GM21529 (cell line): Measurements from ENCODE around the gene COL13A1.

Experiments used
- ATAC-seq: cut with Tn5 transposase; IDR thresholded peaks from one replicate; pipeline ENCODE4 v1.9.1; 2021; ENCODE audit not compliant: unreplicated experiment

The COL13A1 gene

DNA sequence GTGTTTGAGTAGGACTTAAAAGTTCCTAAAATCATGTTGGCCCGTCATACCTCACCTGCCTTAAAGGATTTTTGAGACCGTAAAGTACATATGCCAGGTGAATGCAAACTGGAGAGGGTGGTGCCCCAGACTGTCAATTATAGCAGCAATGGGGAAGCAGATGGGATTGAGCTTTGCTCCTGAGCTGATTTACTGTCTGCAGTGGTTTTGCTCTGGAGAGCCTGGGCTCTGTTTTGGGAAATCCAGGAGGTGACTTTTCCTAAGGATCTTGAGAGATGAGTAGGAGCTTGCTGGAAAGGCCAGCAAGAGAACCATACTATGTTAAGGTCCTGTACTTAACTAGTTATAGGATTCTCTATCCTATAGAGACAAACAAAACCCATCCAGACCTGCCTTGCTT, 43.0 kb downstream of the COL13A1 start:
- no peak for ATAC-seq

DNA sequence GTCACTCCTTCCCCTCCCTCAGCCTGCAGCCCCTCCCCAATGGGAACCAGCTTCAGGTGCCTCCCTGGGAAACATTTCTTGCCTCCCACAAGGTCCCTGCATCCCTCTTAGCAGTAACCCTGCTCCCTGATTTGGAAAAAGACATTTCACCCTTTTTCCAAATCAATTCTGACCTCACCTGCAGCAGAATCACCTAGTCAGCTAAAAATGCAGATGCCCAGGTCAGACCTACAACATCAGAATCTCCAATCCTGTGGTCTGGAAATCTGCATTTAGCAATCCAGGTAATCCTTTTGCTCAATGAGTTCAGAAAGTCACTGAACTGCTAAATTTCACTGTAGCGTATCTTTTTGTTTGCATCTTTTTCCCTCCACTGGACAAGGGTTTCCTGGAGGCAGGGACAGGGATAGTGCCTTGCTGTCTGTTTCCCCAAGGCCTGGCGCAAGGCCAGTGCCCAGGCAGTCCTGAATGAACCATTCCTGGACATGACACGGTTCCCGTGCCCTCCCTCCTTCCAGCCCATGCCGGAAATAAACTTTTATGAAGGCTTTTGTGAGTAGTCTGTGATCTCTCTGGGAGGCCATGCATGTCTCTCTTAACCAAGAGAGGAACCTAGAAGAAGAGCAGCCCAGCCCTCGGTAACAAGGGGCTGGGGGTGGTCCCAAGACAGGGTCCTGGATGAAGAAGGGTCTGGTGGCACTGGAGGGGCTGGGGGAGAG, 44.0 kb downstream of the COL13A1 start:
- no peak for ATAC-seq

- ATAC-seq: no peak
Observed at GRCh38 chr10:69846293-69846921, 44.7 kb downstream of the COL13A1 start.

- ATAC-seq: no peak
Observed at GRCh38 chr10:69847458-69847857, 45.8 kb downstream of the COL13A1 start.

DNA sequence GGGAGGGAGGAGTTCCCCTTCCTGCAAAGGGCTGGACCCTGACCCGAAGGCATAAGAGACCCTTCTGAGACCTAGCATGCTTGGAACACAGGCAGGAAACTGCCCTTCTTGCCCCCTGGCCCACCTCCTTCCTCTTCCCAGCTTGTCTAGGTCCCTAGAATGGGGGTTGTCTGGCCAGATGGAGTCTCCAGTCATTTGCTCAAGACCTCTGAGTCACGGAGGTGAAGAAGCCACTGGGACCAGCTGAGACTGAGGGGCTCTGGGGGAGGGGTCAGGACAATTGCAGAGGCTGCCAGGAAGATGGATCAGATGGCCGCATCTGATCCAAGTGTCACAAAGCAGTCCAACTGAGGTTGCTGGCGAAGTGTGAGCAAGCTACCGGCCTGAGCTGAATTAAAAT, 46.2 kb downstream of the COL13A1 start:
- no peak for ATAC-seq

DNA sequence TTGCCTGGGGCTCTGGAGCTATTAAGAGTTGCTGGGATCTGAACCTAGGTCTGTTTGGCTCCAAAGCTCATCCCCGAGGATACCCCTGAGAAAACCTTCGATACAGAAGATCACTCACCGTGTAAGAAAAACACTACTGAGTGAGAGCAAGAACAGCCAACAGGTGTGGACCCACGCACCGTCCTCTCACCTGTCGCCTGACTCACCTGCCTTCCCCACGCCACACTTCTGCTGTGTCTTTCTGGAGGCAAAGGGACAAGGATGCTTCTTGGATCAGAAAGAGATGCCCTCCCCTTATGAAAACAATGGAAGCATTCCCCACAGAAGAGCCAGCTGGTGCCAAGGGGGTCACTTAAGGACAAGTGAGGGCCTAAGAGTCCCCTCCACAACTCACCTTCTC, 46.7 kb downstream of the COL13A1 start:
- no peak for ATAC-seq

DNA sequence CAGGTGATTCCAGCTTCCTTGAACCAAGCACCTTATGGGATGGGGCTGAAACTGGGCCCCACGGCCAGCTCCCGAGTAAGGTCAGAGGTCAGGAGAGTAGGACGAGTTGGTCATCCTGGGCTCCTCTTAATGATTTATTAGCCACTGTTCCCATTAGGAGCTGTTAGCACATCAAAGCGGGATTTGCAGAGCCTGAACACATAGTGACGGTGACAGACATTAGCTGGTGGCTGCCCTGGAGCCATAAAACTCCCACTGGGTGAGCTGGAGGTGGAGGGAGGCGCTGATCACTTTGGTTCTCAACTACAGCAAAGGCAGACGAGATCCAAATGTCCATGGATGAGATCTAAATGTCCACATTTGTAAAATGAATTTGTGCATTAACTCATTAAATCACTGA, 48.1 kb downstream of the COL13A1 start:
- ATAC-seq: no peak

DNA sequence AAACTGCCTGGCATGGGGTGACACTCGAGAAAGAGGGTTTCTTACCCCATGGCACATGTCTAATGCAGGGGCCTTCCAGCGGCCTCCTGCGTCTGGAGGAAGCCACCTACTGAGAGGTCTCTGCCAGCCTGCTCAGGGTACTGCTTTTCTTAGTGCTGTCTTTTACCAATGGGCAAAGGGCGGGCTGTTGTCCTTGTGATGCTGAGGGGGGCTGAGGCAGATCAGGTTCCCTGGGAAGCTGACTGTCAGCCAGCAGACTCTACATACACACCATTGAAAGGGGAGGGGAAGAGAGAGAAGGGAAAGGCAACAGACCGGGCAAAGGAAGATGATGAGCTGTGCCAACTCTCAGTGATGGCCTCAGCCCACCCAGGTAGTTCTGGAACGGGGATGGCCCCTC, 48.7 kb downstream of the COL13A1 start:
- no peak for ATAC-seq

DNA sequence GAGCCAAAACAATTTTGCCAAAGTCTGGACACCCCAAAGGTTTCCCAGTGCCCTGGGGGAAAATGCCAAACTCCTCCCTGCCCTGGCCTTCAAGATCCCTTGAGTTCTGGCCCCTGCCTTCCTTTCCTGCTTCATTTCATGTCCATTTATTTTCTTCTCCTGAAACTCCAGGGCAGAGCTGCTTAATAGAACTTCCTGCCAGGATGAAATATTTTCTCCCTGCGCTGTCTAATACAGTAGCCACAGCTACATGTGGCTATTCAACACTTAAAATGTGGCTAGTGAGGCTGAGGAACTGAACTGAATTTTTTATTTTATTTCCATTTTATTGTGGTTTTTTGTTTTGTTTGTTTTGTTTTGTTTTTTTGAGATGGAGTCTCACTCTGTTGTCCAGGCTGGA, 49.6 kb downstream of the COL13A1 start:
- ATAC-seq: no peak

GRCh38 chr10:69853064-69853463, 51.4 kb downstream of the COL13A1 start:
- ATAC-seq: no peak

DNA sequence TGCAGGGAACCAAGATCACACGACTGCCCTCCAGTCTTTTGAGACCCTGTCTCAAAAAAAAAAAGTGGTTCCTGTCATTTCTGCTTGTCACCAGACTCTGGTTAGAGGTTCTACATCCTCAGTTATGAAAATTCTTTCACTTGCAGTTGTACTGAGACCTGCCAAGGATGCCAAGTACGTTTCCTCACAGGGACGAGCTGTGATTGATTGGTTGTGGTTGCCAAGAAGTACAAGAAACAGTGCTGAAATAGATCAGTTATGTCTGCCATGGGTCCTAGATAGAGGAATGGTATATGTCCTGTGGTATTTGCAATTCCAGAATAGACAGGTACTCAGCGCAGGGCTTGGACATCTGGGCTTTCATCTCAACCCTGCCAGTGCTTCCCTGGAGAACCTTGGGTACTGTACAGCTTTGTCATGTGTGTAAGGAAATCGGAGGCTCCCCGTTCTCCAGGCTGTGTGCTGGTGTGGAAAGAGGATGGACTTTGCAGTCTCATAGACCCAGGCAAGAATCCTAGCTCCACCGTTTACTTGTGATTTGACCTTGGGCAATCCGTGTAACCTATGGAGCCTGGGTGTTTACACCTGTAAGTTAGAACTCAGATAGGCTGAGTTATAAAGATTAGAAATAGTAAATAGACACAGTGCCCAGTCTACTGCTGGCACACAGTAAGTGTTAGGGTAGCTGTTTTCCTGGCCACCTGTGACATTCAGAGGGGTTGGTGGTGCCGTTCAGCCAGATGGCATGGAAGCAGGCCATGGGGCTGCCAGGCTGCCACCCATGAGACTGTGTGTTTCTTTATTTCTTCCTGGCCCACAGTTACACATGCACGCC, 53.0 kb downstream of the COL13A1 start:
- no peak for ATAC-seq

DNA sequence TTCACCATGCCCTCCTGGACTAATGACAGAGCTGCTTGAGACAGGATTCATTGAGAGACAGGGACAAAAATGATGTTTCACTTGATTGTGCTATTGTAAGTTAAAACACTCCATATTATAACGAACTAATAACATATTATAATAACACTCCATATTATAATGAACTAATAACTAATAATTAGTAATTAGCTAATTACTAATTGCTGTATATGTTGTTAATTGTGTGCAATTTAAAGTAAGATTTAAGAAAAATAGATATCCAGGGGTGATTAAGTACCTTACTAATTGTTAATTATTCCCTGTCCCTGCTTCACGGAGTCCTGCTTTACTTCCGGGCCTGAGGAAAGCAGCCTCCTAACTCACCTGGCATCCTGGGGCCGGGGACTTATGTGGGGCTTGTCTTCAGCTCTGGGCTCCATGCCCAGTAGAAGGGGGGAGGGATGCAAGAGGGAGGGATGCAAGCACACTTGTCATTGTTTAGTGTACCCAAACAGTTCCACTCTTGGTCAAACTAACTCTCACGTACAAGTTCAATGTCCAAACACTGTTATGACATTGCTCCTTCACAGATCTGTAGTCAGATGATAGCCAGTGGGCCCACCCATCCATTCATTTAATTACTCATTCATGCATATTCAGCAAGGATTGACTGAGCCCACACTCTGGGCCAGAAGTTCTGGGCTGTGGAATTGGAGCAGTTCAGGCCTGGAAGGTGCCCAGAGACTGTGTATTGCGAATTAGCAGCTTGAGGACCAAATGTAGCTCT, 53.8 kb downstream of the COL13A1 start:
- no peak for ATAC-seq

- no peak for ATAC-seq
Observed at GRCh38 chr10:69856601-69857166, 55.0 kb downstream of the COL13A1 start.

- ATAC-seq: no peak
Observed at GRCh38 chr10:69858201-69858600, 56.5 kb downstream of the COL13A1 start.

DNA sequence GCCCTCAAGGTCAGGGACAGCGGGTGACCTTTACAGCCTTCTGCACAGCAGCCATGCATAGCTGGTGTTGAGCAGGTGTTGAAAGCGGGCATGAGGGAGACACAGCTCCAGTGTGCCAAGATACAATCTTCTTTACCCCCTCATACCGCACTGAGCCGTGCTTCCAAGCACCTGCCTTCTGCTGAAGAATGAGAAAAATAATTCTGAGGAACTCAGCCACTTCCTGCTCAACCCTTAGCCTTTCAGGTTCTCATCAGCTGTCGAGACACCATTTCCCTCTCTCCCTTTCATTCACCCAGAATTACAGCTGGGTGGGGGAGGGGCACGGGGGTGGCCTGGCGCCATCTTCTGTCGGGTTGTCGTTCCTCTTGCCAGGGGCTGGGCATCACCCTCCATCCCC, 58.6 kb downstream of the COL13A1 start:
- ATAC-seq: no peak

- ATAC-seq: no peak
Observed at GRCh38 chr10:69861251-69862240, 59.8 kb downstream of the COL13A1 start.

- no peak for ATAC-seq
Observed at GRCh38 chr10:69862882-69863530, 61.3 kb downstream of the COL13A1 start.

- no peak for ATAC-seq
Observed at GRCh38 chr10:69863580-69863979, 61.9 kb downstream of the COL13A1 start.

DNA sequence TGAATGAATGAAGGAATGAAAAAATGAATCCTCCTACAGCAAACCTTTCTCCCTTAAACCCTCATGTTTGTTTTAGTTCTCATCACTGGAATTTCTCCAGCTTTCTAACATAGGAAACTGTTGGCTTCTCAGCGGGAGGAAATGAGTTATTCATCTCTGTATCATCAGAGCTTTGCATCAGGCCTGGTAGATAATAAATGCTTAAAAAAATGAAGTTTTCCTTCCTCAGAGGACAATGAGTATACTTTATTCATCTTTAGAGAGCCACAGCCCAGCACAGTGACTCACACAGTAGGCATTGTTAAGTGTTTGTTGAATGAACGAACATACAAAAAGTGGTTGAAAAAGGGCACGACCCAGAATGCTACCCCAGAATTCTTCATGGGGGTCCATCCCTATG, 62.6 kb downstream of the COL13A1 start:
- no peak for ATAC-seq
